Measurements from ENCODE around the gene ANKS3. TPM values are rescaled to one million over a fixed set of nuclear protein-coding genes. Genes with fewer than 3 reads are reported as not detected.

Gene ANKS3
- total and polyA plus RNA-seq, 4 donors: 12.6 to 26.3 (median 24.4) TPM

- Histone ChIP-seq H3K9me3 (ENCODE audit: control insufficient read depth in 4 of 4, insufficient read depth in 3 of 4, low read length in 3 of 4) (no peaks in the 10 kb centered on the region), H3K27me3 (ENCODE audit: control insufficient read depth in 3 of 3, insufficient read depth in 3 of 3, low read length in 2 of 3) (no peaks in the 10 kb centered on the region), H3K9ac (ENCODE audit: insufficient read depth in 1 of 2, low read length in 2 of 2) (no peak overlapping the region), H3K4me3 (no peak overlapping the region), H3K27ac (ENCODE audit: low read depth in 1 of 2, low read length in 1 of 2) (no peak overlapping the region), H3K4me1 (ENCODE audit: control insufficient read depth in 5 of 5, insufficient read depth in 5 of 5, low read length in 5 of 5) (no peaks in the 10 kb centered on the region), H3K36me3 (ENCODE audit: control insufficient read depth in 4 of 4, insufficient read depth in 4 of 4, low read length in 4 of 4) (peaks cover 0 to 33% (median 9%) of the 10 kb centered on the region in 4 donors)
- DNase-seq (no peak), ATAC-seq (ENCODE audit: insufficient read depth, low FRiP score) (no peak)
- WGBS, 2 donors: 91 to 94% methylated on average over 11 of the region's 11 CpGs
- no peak for TF ChIP-seq CTCF (IDR thresholded peaks at IDR 0.05; ENCODE audit: control extremely low read depth, extremely low read depth)
These were observed 9.3 kb downstream of the ANKS3 start for GRCh38 chr16:4724661-4725270.

GRCh38 chr16:4723071-4723767, 10.9 kb downstream of the ANKS3 start:
- H3K4me3 ChIP-seq: no peak overlapping the region
- ATAC-seq (ENCODE audit: insufficient read depth, low FRiP score): no peak
- H3K4me1 ChIP-seq (ENCODE audit: control insufficient read depth in 5 of 5, insufficient read depth in 5 of 5, low read length in 5 of 5): no peaks in the 10 kb centered on the region
- TF ChIP-seq CTCF (IDR thresholded peaks at IDR 0.05; ENCODE audit: control extremely low read depth, extremely low read depth): no peak
- 96 to 98% methylated on average over 14 of the region's 14 CpGs for WGBS, 2 donors
- no peak overlapping the region for H3K9ac ChIP-seq (ENCODE audit: insufficient read depth in 1 of 2, low read length in 2 of 2)
- H3K36me3 ChIP-seq (ENCODE audit: control insufficient read depth in 4 of 4, insufficient read depth in 4 of 4, low read length in 4 of 4): peaks cover 0 to 30% (median 8%) of the 10 kb centered on the region in 4 donors
- H3K27me3 ChIP-seq (ENCODE audit: control insufficient read depth in 3 of 3, insufficient read depth in 3 of 3, low read length in 2 of 3): no peaks in the 10 kb centered on the region
- H3K9me3 ChIP-seq (ENCODE audit: control insufficient read depth in 4 of 4, insufficient read depth in 3 of 4, low read length in 3 of 4): no peaks in the 10 kb centered on the region
- H3K27ac ChIP-seq (ENCODE audit: low read depth in 1 of 2, low read length in 1 of 2): no peak overlapping the region
- DNase-seq: no peak

DNA sequence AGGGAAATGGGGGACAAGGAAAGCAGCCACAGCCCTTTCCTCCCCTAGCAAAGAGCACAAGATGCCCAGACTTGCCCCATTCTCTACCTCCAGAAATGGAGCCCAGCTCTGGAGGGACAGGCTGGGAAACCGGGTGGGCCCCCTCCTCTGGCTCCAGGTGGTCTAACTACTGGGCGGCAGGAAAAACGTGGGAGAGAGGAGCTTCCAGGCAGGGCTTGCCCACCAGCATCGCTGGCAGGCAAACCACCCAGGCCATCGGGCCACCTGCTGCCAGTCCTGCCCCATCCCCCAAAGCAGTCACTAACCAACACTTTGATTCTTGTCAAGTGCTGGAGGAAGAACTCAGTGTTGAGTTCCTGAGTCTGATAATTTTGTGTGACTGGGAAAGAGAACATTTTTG, 15.6 kb downstream of the ANKS3 start:
- peaks cover 2 to 21% (median 6%) of the 10 kb centered on the region in 4 donors for H3K36me3 ChIP-seq (ENCODE audit: control insufficient read depth in 4 of 4, insufficient read depth in 4 of 4, low read length in 4 of 4)
- no peak for TF ChIP-seq CTCF (IDR thresholded peaks at IDR 0.05; ENCODE audit: control extremely low read depth, extremely low read depth)
- H3K4me3 ChIP-seq: no peak overlapping the region
- no peaks in the 10 kb centered on the region for H3K9me3 ChIP-seq (ENCODE audit: control insufficient read depth in 4 of 4, insufficient read depth in 3 of 4, low read length in 3 of 4)
- no peak overlapping the region for H3K27ac ChIP-seq (ENCODE audit: low read depth in 1 of 2, low read length in 1 of 2)
- no peak overlapping the region for H3K9ac ChIP-seq (ENCODE audit: insufficient read depth in 1 of 2, low read length in 2 of 2)
- no peaks in the 10 kb centered on the region for H3K4me1 ChIP-seq (ENCODE audit: control insufficient read depth in 5 of 5, insufficient read depth in 5 of 5, low read length in 5 of 5)
- ATAC-seq (ENCODE audit: insufficient read depth, low FRiP score): no peak
- H3K27me3 ChIP-seq (ENCODE audit: control insufficient read depth in 3 of 3, insufficient read depth in 3 of 3, low read length in 2 of 3): no peaks in the 10 kb centered on the region
- WGBS, 2 donors: 66 to 83% methylated on average over 5 of the region's 5 CpGs
- no peak for DNase-seq

Data from lung (tissue), 12 donors.